ENCODE measurements around the gene CTBP2. TPM values are rescaled to one million over a fixed set of nuclear protein-coding genes. Genes with fewer than 3 reads are reported as not detected.
A peak's percentile ranks its signal among the peaks of the same experiment; 100 is the strongest.

Gene CTBP2
- total RNA-seq, 1 experiment from 2014 or later = 77.8 TPM

DNA sequence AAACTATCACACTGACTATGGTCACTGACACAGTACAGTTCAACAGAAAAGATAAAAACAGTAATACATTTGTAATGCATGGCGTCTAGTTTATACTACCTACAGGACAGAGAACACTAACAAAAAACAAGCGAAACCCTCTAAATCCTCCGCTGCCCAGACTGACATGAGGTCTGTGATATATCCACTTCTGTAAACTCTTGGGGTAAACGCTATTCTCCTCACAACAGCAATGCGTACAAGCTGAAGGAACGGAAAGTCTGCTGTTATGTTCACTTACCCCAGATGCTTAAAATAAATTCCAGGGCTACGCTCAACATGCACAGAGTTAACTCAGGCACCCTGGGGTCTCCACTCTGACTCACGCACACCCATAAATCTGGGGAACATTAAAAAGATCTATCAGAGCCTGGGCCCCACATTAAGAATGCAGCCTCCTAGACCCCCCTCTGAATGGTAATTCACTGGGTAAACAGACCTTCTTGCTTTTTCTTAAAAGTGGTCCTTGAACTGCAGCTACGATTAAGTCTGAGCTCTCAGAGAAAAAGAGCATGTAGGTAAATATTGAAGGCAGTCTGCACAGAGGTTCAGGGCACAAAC lies 105.6 kb downstream of the CTBP2 start:
- TF ChIP-seq, protein P1, sequence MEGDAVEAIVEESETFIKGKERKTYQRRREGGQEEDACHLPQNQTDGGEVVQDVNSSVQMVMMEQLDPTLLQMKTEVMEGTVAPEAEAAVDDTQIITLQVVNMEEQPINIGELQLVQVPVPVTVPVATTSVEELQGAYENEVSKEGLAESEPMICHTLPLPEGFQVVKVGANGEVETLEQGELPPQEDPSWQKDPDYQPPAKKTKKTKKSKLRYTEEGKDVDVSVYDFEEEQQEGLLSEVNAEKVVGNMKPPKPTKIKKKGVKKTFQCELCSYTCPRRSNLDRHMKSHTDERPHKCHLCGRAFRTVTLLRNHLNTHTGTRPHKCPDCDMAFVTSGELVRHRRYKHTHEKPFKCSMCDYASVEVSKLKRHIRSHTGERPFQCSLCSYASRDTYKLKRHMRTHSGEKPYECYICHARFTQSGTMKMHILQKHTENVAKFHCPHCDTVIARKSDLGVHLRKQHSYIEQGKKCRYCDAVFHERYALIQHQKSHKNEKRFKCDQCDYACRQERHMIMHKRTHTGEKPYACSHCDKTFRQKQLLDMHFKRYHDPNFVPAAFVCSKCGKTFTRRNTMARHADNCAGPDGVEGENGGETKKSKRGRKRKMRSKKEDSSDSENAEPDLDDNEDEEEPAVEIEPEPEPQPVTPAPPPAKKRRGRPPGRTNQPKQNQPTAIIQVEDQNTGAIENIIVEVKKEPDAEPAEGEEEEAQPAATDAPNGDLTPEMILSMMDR (conservative IDR thresholded peaks at IDR 0.05; ENCODE audit: low read depth, low read length) = no peak
- TF ChIP-seq EZH2 (IDR thresholded peaks at IDR 0.05; ENCODE audit: borderline replicate concordance, low read depth, low read length, poor library complexity, severe bottlenecking) = no peak
- Histone ChIP-seq H3K9me3 (ENCODE audit: low read depth, low read length, poor library complexity, severe bottlenecking) (no peaks in the 10 kb centered on the region), H3K27me3 (replicated peaks; ENCODE audit: insufficient read depth, low read depth, low read length, poor library complexity) (no peaks in the 10 kb centered on the region), H3K4me3 (ENCODE audit: low read depth, low read length, poor library complexity, severe bottlenecking) (no peak overlapping the region), H3K27ac (ENCODE audit: low read depth, low read length, poor library complexity, severe bottlenecking) (peak overlapping the region; percentile 63), H3K36me3 (ENCODE audit: insufficient read depth, low read length, poor library complexity, severe bottlenecking) (peaks cover 2% of the 10 kb centered on the region), H3K4me1 (ENCODE audit: insufficient read depth, low read length, poor library complexity, severe bottlenecking) (peaks cover 47% of the 10 kb centered on the region)
- intact Hi-C loops (cut with micrococcal nuclease; ENCODE audit: unreplicated experiment) = loop anchor here (10.0 kb wide), 1 partner anchor 100 kb away; no protein-coding TSS in a partner anchor
- no TSS peak for BruUV-seq (replicated peaks)
- POLR2A ChIA-PET (ENCODE audit: low non-redundant PET) = no interaction called here
- DNase-seq (ENCODE audit: low spot score) = peak; percentile 84
- CTCF ChIA-PET = interaction anchor here (0.6 kb wide), 1 partner anchor 45 kb away, joined by 5 read pairs; no protein-coding TSS in a partner anchor

DNA sequence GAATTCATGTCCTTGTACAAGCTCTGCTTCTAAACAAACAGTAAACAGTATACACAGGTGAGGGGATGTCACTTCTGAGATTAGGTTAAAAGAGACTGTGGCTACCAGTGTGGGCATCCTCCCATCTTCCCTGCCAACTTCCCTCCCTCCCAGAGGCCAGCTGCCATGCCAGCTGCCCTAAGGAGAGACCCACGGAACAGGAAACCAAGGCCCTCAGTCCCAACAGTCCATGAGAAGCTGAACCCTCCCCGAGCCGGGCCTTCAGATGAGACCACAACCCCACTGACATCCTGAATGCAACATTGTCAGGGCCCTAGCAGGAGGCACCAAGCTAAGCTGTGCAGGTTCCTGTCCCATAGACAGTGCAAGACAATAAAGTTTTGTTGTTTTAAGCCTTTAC lies 106.1 kb downstream of the CTBP2 start:
- no TSS peak for BruUV-seq (replicated peaks)
- ChIA-PET CTCF (interaction anchor here (0.6 kb wide), 1 partner anchor 62 kb away, joined by 17 read pairs; no protein-coding TSS in a partner anchor), POLR2A (ENCODE audit: low non-redundant PET) (no interaction called here)
- intact Hi-C loops (cut with micrococcal nuclease; ENCODE audit: unreplicated experiment) = loop anchor here (10.0 kb wide), 1 partner anchor 101 kb away; no protein-coding TSS in a partner anchor
- TF ChIP-seq, protein P1 (conservative IDR thresholded peaks at IDR 0.05; ENCODE audit: low read depth, low read length) = no peak
- no peak for TF ChIP-seq EZH2 (IDR thresholded peaks at IDR 0.05; ENCODE audit: borderline replicate concordance, low read depth, low read length, poor library complexity, severe bottlenecking)
- no peak for DNase-seq (ENCODE audit: low spot score)
- Histone ChIP-seq H3K4me1 (ENCODE audit: insufficient read depth, low read length, poor library complexity, severe bottlenecking) (peaks cover 44% of the 10 kb centered on the region), H3K4me3 (ENCODE audit: low read depth, low read length, poor library complexity, severe bottlenecking) (no peak overlapping the region), H3K27me3 (replicated peaks; ENCODE audit: insufficient read depth, low read depth, low read length, poor library complexity) (no peaks in the 10 kb centered on the region), H3K36me3 (ENCODE audit: insufficient read depth, low read length, poor library complexity, severe bottlenecking) (no peaks in the 10 kb centered on the region), H3K27ac (ENCODE audit: low read depth, low read length, poor library complexity, severe bottlenecking) (peak overlapping the region; percentile 63), H3K9me3 (ENCODE audit: low read depth, low read length, poor library complexity, severe bottlenecking) (no peaks in the 10 kb centered on the region)

- POLR2A ChIA-PET (ENCODE audit: low non-redundant PET) = interaction anchor here (0.6 kb wide), 1 partner anchor 12 kb away, joined by 3 read pairs; no protein-coding TSS in a partner anchor
- BruUV-seq (replicated peaks) = no TSS peak
- TF ChIP-seq, protein P1 (conservative IDR thresholded peaks at IDR 0.05; ENCODE audit: low read depth, low read length) = no peak
- TF ChIP-seq EZH2 (IDR thresholded peaks at IDR 0.05; ENCODE audit: borderline replicate concordance, low read depth, low read length, poor library complexity, severe bottlenecking) = no peak
- CTCF ChIA-PET = interaction anchor here (1.2 kb wide), 1 partner anchor 9 kb away, joined by 3 read pairs; no protein-coding TSS in a partner anchor
- no peak for DNase-seq (ENCODE audit: low spot score)
- intact Hi-C loops (cut with micrococcal nuclease; ENCODE audit: unreplicated experiment) = loop anchor here (10.0 kb wide), 1 partner anchor 103 kb away; no protein-coding TSS in a partner anchor
- H3K27ac ChIP-seq (ENCODE audit: low read depth, low read length, poor library complexity, severe bottlenecking) = no peak overlapping the region
- no peaks in the 10 kb centered on the region for H3K36me3 ChIP-seq (ENCODE audit: insufficient read depth, low read length, poor library complexity, severe bottlenecking)
- H3K27me3 ChIP-seq (replicated peaks; ENCODE audit: insufficient read depth, low read depth, low read length, poor library complexity) = no peaks in the 10 kb centered on the region
- H3K4me1 ChIP-seq (ENCODE audit: insufficient read depth, low read length, poor library complexity, severe bottlenecking) = peaks cover 41% of the 10 kb centered on the region
- H3K9me3 ChIP-seq (ENCODE audit: low read depth, low read length, poor library complexity, severe bottlenecking) = no peaks in the 10 kb centered on the region
- H3K4me3 ChIP-seq (ENCODE audit: low read depth, low read length, poor library complexity, severe bottlenecking) = no peak overlapping the region
Observed at GRCh38 chr10:125052146-125052545, 108.2 kb downstream of the CTBP2 start.
